ENCODE measurements around the gene SLC2A11.

GRCh38 chr22:23840026-23840425, 17.6 kb upstream of the SLC2A11 start:
- TF ChIP-seq CTCF (IDR thresholded peaks at IDR 0.05; ENCODE audit: low read depth, low read length) = no peak
- no peak for TF ChIP-seq POLR2A (IDR thresholded peaks at IDR 0.05; ENCODE audit: extremely low read depth, insufficient read length)
- TF ChIP-seq, protein P1, sequence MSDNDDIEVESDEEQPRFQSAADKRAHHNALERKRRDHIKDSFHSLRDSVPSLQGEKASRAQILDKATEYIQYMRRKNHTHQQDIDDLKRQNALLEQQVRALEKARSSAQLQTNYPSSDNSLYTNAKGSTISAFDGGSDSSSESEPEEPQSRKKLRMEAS (IDR thresholded peaks at IDR 0.05; ENCODE audit: low read depth, low read length) = no peak
- TF ChIP-seq MYC (IDR thresholded peaks at IDR 0.05; ENCODE audit: low read depth, low read length) = no peak

Measured in NB4 (cell line).